Stomach (tissue), 9 donors: ENCODE measurements around the gene RAI1. TPM values are rescaled to one million over a fixed set of nuclear protein-coding genes. Genes with fewer than 3 reads are reported as not detected.

Source experiments
- DNase-seq, 2 donors: peaks; one replicate each; pipeline versions ENCODE4 v3.0.0 to v3.0.0-alpha.2; 2013 to 2019
- H3K27ac ChIP-seq, 5 donors: fragments of 200-600 bp in 4 of 5; sonication (generic) in 4 of 5; one replicate each; pipeline ENCODE4 v1.5.1; 2013 to 2019; ENCODE audit warnings: mild to moderate bottlenecking in 1 of 5, moderate library complexity in 1 of 5
- H3K27me3 ChIP-seq, 3 donors: fragments of 200-600 bp; sonication (generic); one replicate each; pipeline ENCODE4 v1.5.1; 2017 to 2019; ENCODE audit warnings: mixed run types in 1 of 3
- H3K36me3 ChIP-seq, 4 donors: fragments of 200-600 bp; sonication (generic); 1 replicate in 3 of 4; 2 replicates in 1 of 4; pipeline ENCODE4 v1.5.1; 2016 to 2019
- H3K4me1 ChIP-seq, 4 donors: fragments of 200-600 bp; sonication (generic); one replicate each; pipeline ENCODE4 v1.5.1; 2016 to 2019
- H3K4me3 ChIP-seq, 4 donors: fragments of 200-600 bp; sonication (generic) in 3 of 4; one replicate each; pipeline ENCODE4 v1.5.1; 2016 to 2019; ENCODE audit warnings: mild to moderate bottlenecking in 1 of 4
- H3K9me3 ChIP-seq, 4 donors: fragments of 200-600 bp; sonication (generic); one replicate each; pipeline ENCODE4 v1.5.1; 2016 to 2019
- CTCF ChIP-seq, 7 experiments: fragments of 450-650 bp in 4 of 7; fragments of 200-600 bp in 3 of 7; sonication (generic) in 3 of 7; IDR thresholded peaks; one replicate each; pipeline ENCODE4 v1.5.1; 2016 to 2019; ENCODE audit warnings: antibody characterized with exemption in 7 of 7, control low read depth in 2 of 7, mild to moderate bottlenecking in 1 of 7
- EP300 ChIP-seq: sonication (generic); formaldehyde crosslinking; IDR thresholded peaks from one replicate; pipeline ENCODE4 v1.6.1; 2017; ENCODE audit warnings: antibody characterized with exemption
- POLR2A ChIP-seq, 4 donors: fragments of 450-650 bp; IDR thresholded peaks; one replicate each; pipeline ENCODE4 v1.6.1; 2016; ENCODE audit warnings: antibody characterized with exemption in 4 of 4, control low read depth in 2 of 4, mild to moderate bottlenecking in 1 of 4, moderate library complexity in 1 of 4
- POLR2AphosphoS5 ChIP-seq, 3 donors: sonication (generic); formaldehyde crosslinking; IDR thresholded peaks; one replicate each; pipeline ENCODE4 v1.6.1; 2016; ENCODE audit warnings: antibody characterized with exemption in 3 of 3
- WGBS, 5 donors: extraction: QIAGEN DNeasy Blood & Tissue Kit in 3 of 5; methylation state at CpG; one replicate each; pipeline versions ENCODE4 v1.1.5 to v1.1.7; 2013 to 2018; 5-methylcytosine and 5-hydroxymethylcytosine counted together
- intact Hi-C: fragments of 100-400 bp; cut with DNase I; formaldehyde crosslinking; loops from one replicate; pipeline ENCODE4 v1.15.1; 2023; ENCODE audit warnings: low total_unique reads
- polyA plus RNA-seq, 3 donors: library from polyadenylated mRNA; stranded (reverse); fragments of 200-250 nt; gene quantifications; one replicate each; pipeline ENCODE4 v1.2.3, GENCODE V29; 2013
- total RNA-seq, 5 donors: library from RNA; depleted of rRNA; stranded (reverse); fragments of >200 nt; gene quantifications; one replicate each; pipeline versions ENCODE4 v1.1.0 to v1.2.3, GENCODE V29; 2014 to 2016
- donor health status: healthy with polysubstance abuse.
- donor health status: Bipolar disorder and iron deficiency.
- donor health status: healthy.

Gene RAI1
- total and polyA plus RNA-seq, 8 donors: 4.6 to 94.5 (median 28.3) TPM

- Histone ChIP-seq H3K36me3 (peaks cover 37 to 81% (median 53%) of the 10 kb centered on the region in 4 donors), H3K9me3 (no peaks in the 10 kb centered on the region), H3K4me3 (no peak overlapping the region), H3K4me1 (peaks cover 26 to 68% (median 47%) of the 10 kb centered on the region in 4 donors), H3K27me3 (no peaks in the 10 kb centered on the region), H3K27ac (peak overlapping the region; percentile 24 to 71 (median 58))
- TF ChIP-seq POLR2A (IDR thresholded peaks at IDR 0.05) (no peak), POLR2AphosphoS5 (IDR thresholded peaks at IDR 0.05) (no peak), EP300 (no peak), CTCF (IDR thresholded peaks at IDR 0.05) (no peak)
- intact Hi-C loops: loop anchor here (5.0 kb wide), 1 partner anchor 51 kb away; no protein-coding TSS in a partner anchor
- WGBS, 5 donors: 21 to 33% (median 31%) methylated on average over 15 of the region's 15 CpGs
- peak in 1 of 2 donors; percentile 73 for DNase-seq
Measured at GRCh38 chr17:17811381-17812210, 130.3 kb downstream of the RAI1 start.

GRCh38 chr17:17812211-17813054 is 131.2 kb downstream of the RAI1 start:
- Histone ChIP-seq H3K27ac (peak overlapping the region; percentile 24 to 71 (median 58)), H3K4me3 (no peak overlapping the region), H3K9me3 (no peaks in the 10 kb centered on the region), H3K36me3 (peaks cover 45 to 83% (median 59%) of the 10 kb centered on the region in 4 donors), H3K4me1 (peaks cover 26 to 68% (median 47%) of the 10 kb centered on the region in 4 donors), H3K27me3 (no peaks in the 10 kb centered on the region)
- 32 to 56% (median 55%) methylated on average over 10 to 59 of the region's 59 CpGs for WGBS, 5 donors
- no peak for TF ChIP-seq POLR2A (IDR thresholded peaks at IDR 0.05)
- no peak for TF ChIP-seq EP300
- peak in 1 of 3 donors; percentile 68 for TF ChIP-seq POLR2AphosphoS5 (IDR thresholded peaks at IDR 0.05)
- TF ChIP-seq CTCF (IDR thresholded peaks at IDR 0.05): peak; percentile 35 to 100 (median 99)
- peak; percentile 79 to 90 for DNase-seq
- intact Hi-C loops: loop anchor here (5.0 kb wide), 1 partner anchor 50 kb away; no protein-coding TSS in a partner anchor

GRCh38 chr17:17813055-17813724 is 131.9 kb downstream of the RAI1 start:
- Histone ChIP-seq H3K4me3 (no peak overlapping the region), H3K27me3 (no peaks in the 10 kb centered on the region), H3K4me1 (peaks cover 29 to 75% (median 54%) of the 10 kb centered on the region in 4 donors), H3K9me3 (no peaks in the 10 kb centered on the region), H3K36me3 (peaks cover 48 to 84% (median 67%) of the 10 kb centered on the region in 4 donors), H3K27ac (peak overlapping the region in 3 of 5 donors; percentile 55 to 65 (median 58))
- 89 to 94% (median 93%) methylated on average over 14 to 25 of the region's 25 CpGs for WGBS, 5 donors
- no peak for TF ChIP-seq EP300
- no peak for TF ChIP-seq POLR2AphosphoS5 (IDR thresholded peaks at IDR 0.05)
- no peak for TF ChIP-seq POLR2A (IDR thresholded peaks at IDR 0.05)
- TF ChIP-seq CTCF (IDR thresholded peaks at IDR 0.05): no peak
- intact Hi-C loops: loop anchor here (5.0 kb wide), 1 partner anchor 49 kb away; no protein-coding TSS in a partner anchor
- DNase-seq: no peak
